CD4-positive, CD25-positive, alpha-beta regulatory T cell (primary cell): Measurements from ENCODE around the gene MGAT4C. TPM values are rescaled to one million over a fixed set of nuclear protein-coding genes. Genes with fewer than 3 reads are reported as not detected.

Experiments used
- ATAC-seq, 2 donors: fragments of 150-1000 bp; cut with Tn5 transposase; one replicate each; pipeline ENCODE4 v1.10.0; 2021; ENCODE audit warnings: low read depth in 2 of 2, moderate number of reproducible peaks in 2 of 2, moderate library complexity in 1 of 2
- DNase-seq, 3 donors: peaks; one replicate each; pipeline versions ENCODE4 v3.0.0 to v3.0.0-alpha.2; 2012 to 2022; ENCODE audit warnings: mixed read lengths in 1 of 3
- H3K27ac ChIP-seq: one replicate; pipeline ENCODE4 v1.7.0; 2013; ENCODE audit warnings: mild to moderate bottlenecking, low read length; ENCODE audit not compliant: insufficient read depth, poor library complexity, severe bottlenecking
- H3K27me3 ChIP-seq: one replicate; pipeline ENCODE4 v1.7.0; 2013; ENCODE audit warnings: low read length; ENCODE audit not compliant: control insufficient read depth, insufficient read depth
- H3K36me3 ChIP-seq: one replicate; pipeline ENCODE4 v1.7.0; 2013; ENCODE audit warnings: mild to moderate bottlenecking, low read length, moderate library complexity; ENCODE audit not compliant: control insufficient read depth, insufficient read depth
- H3K4me1 ChIP-seq: 2 replicates; pipeline ENCODE4 v1.7.0; 2013; ENCODE audit warnings: mild to moderate bottlenecking, low read length; ENCODE audit not compliant: insufficient read depth, control insufficient read depth, poor library complexity, severe bottlenecking
- H3K4me3 ChIP-seq: one replicate; pipeline ENCODE4 v1.7.0; 2013; ENCODE audit warnings: low read depth, mild to moderate bottlenecking, low read length, moderate library complexity
- H3K9me3 ChIP-seq, 2 experiments: 1 replicate in 1 of 2; 2 replicates in 1 of 2; pipeline ENCODE4 v1.7.0; 2013; ENCODE audit warnings: low read length in 2 of 2, mild to moderate bottlenecking in 1 of 2, moderate library complexity in 1 of 2; ENCODE audit not compliant: control insufficient read depth in 2 of 2
- H3K27ac Mint-ChIP-seq, 3 donors: one replicate each; pipeline ENCODE4 v1.8.0; 2020 to 2022; ENCODE audit warnings: mild to moderate bottlenecking in 3 of 3, mixed read lengths in 3 of 3, moderate library complexity in 2 of 3
- H3K27me3 Mint-ChIP-seq: one replicate; pipeline ENCODE4 v1.8.0; 2022; ENCODE audit warnings: mild to moderate bottlenecking, mixed read lengths
- H3K36me3 Mint-ChIP-seq: one replicate; pipeline ENCODE4 v1.8.0; 2020; ENCODE audit warnings: mixed read lengths
- H3K4me1 Mint-ChIP-seq, 4 donors: one replicate each; pipeline ENCODE4 v1.8.0; 2020 to 2022; ENCODE audit warnings: mixed read lengths in 4 of 4, mild to moderate bottlenecking in 1 of 4
- H3K4me3 Mint-ChIP-seq, 4 donors: one replicate each; pipeline ENCODE4 v1.8.0; 2020 to 2022; ENCODE audit warnings: mild to moderate bottlenecking in 4 of 4, mixed read lengths in 4 of 4, moderate library complexity in 3 of 4
- H3K9me3 Mint-ChIP-seq, 7 donors: one replicate each; pipeline ENCODE4 v1.8.0; 2020 to 2022; ENCODE audit warnings: mixed read lengths in 7 of 7, mild to moderate bottlenecking in 3 of 7, moderate library complexity in 2 of 7
- polyA plus RNA-seq, 4 donors: library from polyadenylated mRNA; unstranded; fragments of 300-500 nt; fragmentation: Illumina TruSeq; gene quantifications; one replicate each; pipeline ENCODE4 v1.2.3, GENCODE V29; 2021
- total RNA-seq: library from RNA; stranded (reverse); gene quantifications from one replicate; pipeline ENCODE4 v1.2.3, GENCODE V29; 2022

The MGAT4C gene
- total and polyA plus RNA-seq, 5 donors from 2014 or later, result not detected

GRCh38 chr12:86006727-86007126, 249.5 kb downstream of the MGAT4C start:
- Mint-ChIP-seq H3K9me3 (peaks cover 4 to 19% (median 8%) of the 10 kb centered on the region in 7 donors), H3K36me3 (no peaks in the 10 kb centered on the region), H3K27ac (no peak overlapping the region), H3K4me1 (no peaks in the 10 kb centered on the region), H3K27me3 (no peaks in the 10 kb centered on the region), H3K4me3 (no peak overlapping the region)
- ATAC-seq (no peak), DNase-seq (no peak)
- Histone ChIP-seq H3K4me1 (no peaks in the 10 kb centered on the region), H3K4me3 (no peak overlapping the region), H3K27me3 (no peaks in the 10 kb centered on the region), H3K36me3 (no peaks in the 10 kb centered on the region), H3K9me3 (peaks cover 0 to 4% of the 10 kb centered on the region in 2 experiments), H3K27ac (no peak overlapping the region)

GRCh38 chr12:85998074-85998473, 258.1 kb downstream of the MGAT4C start:
- Mint-ChIP-seq H3K9me3 (peaks cover 2 to 32% (median 14%) of the 10 kb centered on the region in 7 donors), H3K27ac (no peak overlapping the region), H3K36me3 (no peaks in the 10 kb centered on the region), H3K4me1 (no peaks in the 10 kb centered on the region), H3K27me3 (no peaks in the 10 kb centered on the region), H3K4me3 (no peak overlapping the region)
- Histone ChIP-seq H3K27me3 (no peaks in the 10 kb centered on the region), H3K36me3 (no peaks in the 10 kb centered on the region), H3K9me3 (peaks cover 0 to 10% of the 10 kb centered on the region in 2 experiments), H3K4me1 (no peaks in the 10 kb centered on the region), H3K27ac (no peak overlapping the region), H3K4me3 (no peak overlapping the region)
- ATAC-seq (no peak), DNase-seq (no peak)

- ATAC-seq (no peak), DNase-seq (no peak)
- peaks cover 4 to 26% of the 10 kb centered on the region in 2 experiments for H3K9me3 ChIP-seq
- no peaks in the 10 kb centered on the region for H3K4me1 Mint-ChIP-seq
- no peaks in the 10 kb centered on the region for H3K36me3 ChIP-seq
- H3K4me3 ChIP-seq, result no peak overlapping the region
- H3K4me1 ChIP-seq, result no peaks in the 10 kb centered on the region
- H3K27me3 ChIP-seq, result no peaks in the 10 kb centered on the region
- no peak overlapping the region for H3K27ac ChIP-seq
- no peak overlapping the region for H3K27ac Mint-ChIP-seq
- H3K27me3 Mint-ChIP-seq, result no peaks in the 10 kb centered on the region
- no peak overlapping the region for H3K4me3 Mint-ChIP-seq
- H3K36me3 Mint-ChIP-seq, result no peaks in the 10 kb centered on the region
- peaks cover 0 to 37% (median 11%) of the 10 kb centered on the region in 7 donors for H3K9me3 Mint-ChIP-seq
Measured at GRCh38 chr12:85996280-85996679, 259.9 kb downstream of the MGAT4C start.

GRCh38 chr12:85993746-85994145, 262.4 kb downstream of the MGAT4C start:
- Histone ChIP-seq H3K27ac (no peak overlapping the region), H3K4me3 (no peak overlapping the region), H3K27me3 (no peaks in the 10 kb centered on the region), H3K36me3 (no peaks in the 10 kb centered on the region), H3K9me3 (peaks cover 4 to 26% of the 10 kb centered on the region in 2 experiments), H3K4me1 (no peaks in the 10 kb centered on the region)
- Mint-ChIP-seq H3K27ac (no peak overlapping the region), H3K9me3 (peaks cover 0 to 39% (median 8%) of the 10 kb centered on the region in 7 donors), H3K4me3 (no peak overlapping the region), H3K27me3 (no peaks in the 10 kb centered on the region), H3K36me3 (no peaks in the 10 kb centered on the region), H3K4me1 (no peaks in the 10 kb centered on the region)
- ATAC-seq (no peak), DNase-seq (no peak)

- Mint-ChIP-seq H3K36me3 (no peaks in the 10 kb centered on the region), H3K4me3 (no peak overlapping the region), H3K9me3 (peaks cover 0 to 7% (median 2%) of the 10 kb centered on the region in 7 donors), H3K4me1 (no peaks in the 10 kb centered on the region), H3K27me3 (no peaks in the 10 kb centered on the region), H3K27ac (no peak overlapping the region)
- Histone ChIP-seq H3K36me3 (no peaks in the 10 kb centered on the region), H3K4me1 (no peaks in the 10 kb centered on the region), H3K27ac (no peak overlapping the region), H3K4me3 (no peak overlapping the region), H3K9me3 (no peaks in the 10 kb centered on the region), H3K27me3 (no peaks in the 10 kb centered on the region)
- ATAC-seq (no peak), DNase-seq (no peak)
Measured at GRCh38 chr12:85985996-85986395, 270.2 kb downstream of the MGAT4C start.

GRCh38 chr12:85983601-85984000, 272.6 kb downstream of the MGAT4C start:
- no peaks in the 10 kb centered on the region for H3K36me3 ChIP-seq
- DNase-seq (no peak), ATAC-seq (no peak)

GRCh38 chr12:85979641-85980040, 276.6 kb downstream of the MGAT4C start:
- H3K27ac Mint-ChIP-seq, result no peak overlapping the region
- Histone ChIP-seq H3K36me3 (no peaks in the 10 kb centered on the region), H3K9me3 (peaks cover 0 to 3% of the 10 kb centered on the region in 2 experiments), H3K4me1 (no peaks in the 10 kb centered on the region), H3K27me3 (no peaks in the 10 kb centered on the region), H3K27ac (no peak overlapping the region), H3K4me3 (no peak overlapping the region)
- H3K27me3 Mint-ChIP-seq, result no peaks in the 10 kb centered on the region
- H3K9me3 Mint-ChIP-seq, result peaks cover 0 to 4% (median 1%) of the 10 kb centered on the region in 7 donors
- no peaks in the 10 kb centered on the region for H3K4me1 Mint-ChIP-seq
- no peak for DNase-seq
- no peak overlapping the region for H3K4me3 Mint-ChIP-seq
- no peak for ATAC-seq
- H3K36me3 Mint-ChIP-seq, result no peaks in the 10 kb centered on the region

More at GRCh38 chr12:85983601-85984000, 272.6 kb downstream of the MGAT4C start:
- Mint-ChIP-seq H3K9me3 (peaks cover 0 to 5% (median 2%) of the 10 kb centered on the region in 7 donors), H3K36me3 (no peaks in the 10 kb centered on the region), H3K4me3 (no peak overlapping the region), H3K27ac (no peak overlapping the region), H3K27me3 (no peaks in the 10 kb centered on the region), H3K4me1 (no peaks in the 10 kb centered on the region)
- no peaks in the 10 kb centered on the region for H3K4me1 ChIP-seq
- no peak overlapping the region for H3K4me3 ChIP-seq
- H3K27ac ChIP-seq, result no peak overlapping the region
- H3K9me3 ChIP-seq, result peaks cover 0 to 3% of the 10 kb centered on the region in 2 experiments
- H3K27me3 ChIP-seq, result no peaks in the 10 kb centered on the region

GRCh38 chr12:85975716-85976115, 280.5 kb downstream of the MGAT4C start:
- ATAC-seq (no peak), DNase-seq (no peak)
- no peaks in the 10 kb centered on the region for H3K36me3 ChIP-seq
- Mint-ChIP-seq H3K27me3 (no peaks in the 10 kb centered on the region), H3K27ac (no peak overlapping the region), H3K9me3 (peaks cover 0 to 4% (median 2%) of the 10 kb centered on the region in 7 donors), H3K36me3 (no peaks in the 10 kb centered on the region), H3K4me1 (no peaks in the 10 kb centered on the region), H3K4me3 (no peak overlapping the region)
- H3K4me1 ChIP-seq, result no peaks in the 10 kb centered on the region
- H3K9me3 ChIP-seq, result peaks cover 0 to 3% of the 10 kb centered on the region in 2 experiments
- no peak overlapping the region for H3K4me3 ChIP-seq
- no peak overlapping the region for H3K27ac ChIP-seq
- H3K27me3 ChIP-seq, result no peaks in the 10 kb centered on the region
